AG04449 (cell line): ENCODE data around the gene COBL.
A peak's percentile ranks its signal among the peaks of the same experiment; 100 is the strongest.

Source experiments
- CTCF ChIA-PET: fragments of 350-600 bp; formaldehyde crosslinking; extraction: SDS; loops from one replicate; lab custom pipeline; 2021; ENCODE audit warnings: antibody characterized with exemption; lab: Yijun Ruan, JAX
- POLR2A ChIA-PET: fragments of 400-600, 350-600 bp; formaldehyde crosslinking; extraction: SDS; loops from one replicate; lab custom pipeline; 2020; ENCODE audit warnings: antibody characterized with exemption, inconsistent platforms; lab: Yijun Ruan, JAX
- DNase-seq: peaks from one replicate; pipeline ENCODE4 v3.0.0-alpha.2; 2010; ENCODE audit warnings: low read depth, low spot score
- H3K4me3 ChIP-seq: 2 replicates; pipeline ENCODE4 v1.5.1; 2011; ENCODE audit warnings: low read depth, mild to moderate bottlenecking, control low read depth, low read length
- TF ChIP-seq, protein P1 (sequence below): IDR thresholded peaks from one replicate; pipeline ENCODE4 v1.5.1; 2011; ENCODE audit warnings: mild to moderate bottlenecking, moderate library complexity, low read length, control low read depth, inconsistent platforms; ENCODE audit not compliant: insufficient read depth; ENCODE audit errors: missing control alignments

Gene COBL

DNA sequence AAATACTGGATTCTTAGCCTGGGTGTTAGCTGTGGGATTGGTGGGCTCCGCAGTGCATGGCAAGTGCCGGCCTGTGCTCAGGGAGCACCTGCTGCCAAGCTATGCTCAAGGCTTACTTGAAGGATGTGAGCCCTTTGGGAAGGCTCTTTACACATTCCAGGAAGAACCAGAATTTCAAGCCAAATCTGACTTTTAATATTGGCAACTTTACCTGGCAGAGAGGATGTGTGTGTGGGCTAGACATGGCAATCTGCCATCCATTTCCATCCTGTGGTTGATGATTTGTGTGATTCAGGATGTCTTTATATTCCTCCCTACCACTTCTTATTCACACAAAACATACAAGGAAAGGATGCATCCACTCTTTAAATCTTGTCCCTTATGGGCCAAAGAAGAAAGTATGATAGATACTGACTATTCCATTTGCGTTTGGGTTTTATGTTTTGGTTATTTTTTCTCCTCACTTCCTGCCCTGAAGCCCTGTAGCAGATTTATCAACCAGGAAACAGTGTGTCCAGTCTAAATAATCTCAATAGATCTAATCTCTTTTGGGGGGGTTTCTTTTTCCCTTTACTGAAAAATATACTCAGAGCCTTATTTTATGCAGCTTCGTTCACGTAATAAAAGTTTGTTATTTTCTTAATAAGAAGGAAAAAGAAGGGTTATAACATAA lies 247.1 kb downstream of the COBL start:
- ChIA-PET CTCF (interaction anchor here (1.0 to 2.9 kb wide), 10 partner anchors 8 to 602 kb away, joined by 3 to 30 read pairs (median 7); no protein-coding TSS in a partner anchor), POLR2A (no interaction called here)
- H3K4me3 ChIP-seq = no peak overlapping the region
- DNase-seq = no peak
- TF ChIP-seq, protein P1, sequence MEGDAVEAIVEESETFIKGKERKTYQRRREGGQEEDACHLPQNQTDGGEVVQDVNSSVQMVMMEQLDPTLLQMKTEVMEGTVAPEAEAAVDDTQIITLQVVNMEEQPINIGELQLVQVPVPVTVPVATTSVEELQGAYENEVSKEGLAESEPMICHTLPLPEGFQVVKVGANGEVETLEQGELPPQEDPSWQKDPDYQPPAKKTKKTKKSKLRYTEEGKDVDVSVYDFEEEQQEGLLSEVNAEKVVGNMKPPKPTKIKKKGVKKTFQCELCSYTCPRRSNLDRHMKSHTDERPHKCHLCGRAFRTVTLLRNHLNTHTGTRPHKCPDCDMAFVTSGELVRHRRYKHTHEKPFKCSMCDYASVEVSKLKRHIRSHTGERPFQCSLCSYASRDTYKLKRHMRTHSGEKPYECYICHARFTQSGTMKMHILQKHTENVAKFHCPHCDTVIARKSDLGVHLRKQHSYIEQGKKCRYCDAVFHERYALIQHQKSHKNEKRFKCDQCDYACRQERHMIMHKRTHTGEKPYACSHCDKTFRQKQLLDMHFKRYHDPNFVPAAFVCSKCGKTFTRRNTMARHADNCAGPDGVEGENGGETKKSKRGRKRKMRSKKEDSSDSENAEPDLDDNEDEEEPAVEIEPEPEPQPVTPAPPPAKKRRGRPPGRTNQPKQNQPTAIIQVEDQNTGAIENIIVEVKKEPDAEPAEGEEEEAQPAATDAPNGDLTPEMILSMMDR = no peak

GRCh38 chr7:51068401-51068800 lies 248.2 kb downstream of the COBL start:
- TF ChIP-seq, protein P1 = no peak
- POLR2A ChIA-PET = no interaction called here
- CTCF ChIA-PET = interaction anchor here (0.5 to 3.1 kb wide), 43 partner anchors 8 to 601 kb away, joined by 3 to 30 read pairs (median 4); no protein-coding TSS in a partner anchor
- no peak overlapping the region for H3K4me3 ChIP-seq
- no peak for DNase-seq

DNA sequence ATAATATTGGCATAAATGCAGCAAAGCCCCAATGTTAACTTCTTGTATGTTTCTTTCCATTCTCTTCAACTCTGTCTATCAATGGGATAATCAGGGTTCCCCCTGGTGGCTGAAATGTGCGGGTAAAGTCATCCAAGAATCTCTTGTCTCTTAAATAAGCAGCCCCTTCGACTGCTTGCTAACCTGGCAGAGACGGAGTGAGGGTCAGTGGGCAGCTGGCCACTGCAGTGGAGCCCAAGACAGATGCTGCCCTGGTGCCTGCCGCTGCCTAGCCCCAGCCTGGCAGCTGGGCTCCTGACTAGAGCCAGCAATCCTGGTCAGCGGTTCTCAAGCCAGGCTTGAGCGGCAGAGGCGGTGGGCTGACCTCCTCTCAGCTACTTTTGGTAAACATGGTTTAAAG lies 248.9 kb downstream of the COBL start:
- POLR2A ChIA-PET = no interaction called here
- TF ChIP-seq, protein P1 = peak; percentile 55
- CTCF ChIA-PET = interaction anchor here (0.6 to 3.1 kb wide), 44 partner anchors 9 to 621 kb away, joined by 3 to 30 read pairs (median 4); no protein-coding TSS in a partner anchor
- no peak overlapping the region for H3K4me3 ChIP-seq
- DNase-seq = peak; percentile 16

DNA sequence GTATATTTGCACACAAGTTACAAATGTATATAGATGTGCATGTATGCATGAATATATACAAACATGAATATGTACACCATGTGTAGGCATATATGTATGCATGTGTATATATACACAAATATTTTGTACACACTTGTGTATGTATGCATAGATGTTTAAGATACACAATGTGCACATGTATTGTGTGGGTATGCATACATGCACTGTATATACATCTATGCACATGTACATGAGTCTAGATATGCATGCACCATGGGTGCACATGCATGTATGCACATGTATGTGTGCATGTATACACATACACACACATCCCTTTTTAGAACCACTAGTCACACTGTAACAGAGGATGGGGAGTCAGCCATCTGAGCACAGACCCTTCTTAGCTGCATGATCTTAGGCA lies 249.4 kb downstream of the COBL start:
- DNase-seq = no peak
- CTCF ChIA-PET = interaction anchor here (0.6 to 3.1 kb wide), 36 partner anchors 9 to 620 kb away, joined by 3 to 30 read pairs (median 4); no protein-coding TSS in a partner anchor
- POLR2A ChIA-PET = no interaction called here
- no peak overlapping the region for H3K4me3 ChIP-seq
- TF ChIP-seq, protein P1 = no peak

- CTCF ChIA-PET = interaction anchor here (1.6 to 3.1 kb wide), 4 partner anchors 10 to 95 kb away, joined by 5 to 21 read pairs (median 14); no protein-coding TSS in a partner anchor
- POLR2A ChIA-PET = no interaction called here
- DNase-seq = no peak
- TF ChIP-seq, protein P1 = no peak
- no peak overlapping the region for H3K4me3 ChIP-seq
Observed at GRCh38 chr7:51066405-51066882, 250.2 kb downstream of the COBL start.

GRCh38 chr7:51065766-51066165 lies 250.8 kb downstream of the COBL start:
- POLR2A ChIA-PET = no interaction called here
- TF ChIP-seq, protein P1 = no peak
- no peak for DNase-seq
- CTCF ChIA-PET = no interaction called here
- no peak overlapping the region for H3K4me3 ChIP-seq
